ENCODE data around the gene ACTR3.

The ACTR3 gene

GRCh38 chr2:114007436-114007835 lies 117.5 kb downstream of the ACTR3 start:
- DNase-seq: no peak

- DNase-seq: no peak
These were observed 118.8 kb downstream of the ACTR3 start for GRCh38 chr2:114008720-114009119.

- DNase-seq: no peak
These were observed 119.5 kb downstream of the ACTR3 start for GRCh38 chr2:114009205-114009944.

GRCh38 chr2:114010001-114010400 lies 120.1 kb downstream of the ACTR3 start:
- no peak for DNase-seq

GRCh38 chr2:114011713-114012112 lies 121.8 kb downstream of the ACTR3 start:
- no peak for DNase-seq

All from NCI-H1048 (cell line).